Adrenal gland (tissue), 5 donors: ENCODE data around the gene PHF11.

Experiments used
- POLR2A ChIP-seq, 2 donors: fragments of 450-650 bp; IDR thresholded peaks; one replicate each; pipeline ENCODE4 v1.6.1; 2017; ENCODE audit warnings: antibody characterized with exemption in 2 of 2, mild to moderate bottlenecking in 2 of 2, moderate library complexity in 1 of 2
- TF ChIP-seq, protein P1 (sequence below), 6 experiments: fragments of 450-650 bp in 4 of 6; fragments of 200-600 bp in 2 of 6; sonication (generic) in 1 of 6; IDR thresholded peaks; 1 replicate in 5 of 6; 2 replicates in 1 of 6; pipeline versions ENCODE4 v1.5.1 to v1.8.0; 2016 to 2021; ENCODE audit warnings: antibody characterized with exemption in 6 of 6, mild to moderate bottlenecking in 2 of 6, moderate library complexity in 1 of 6
- donor health status: DM: no; HTN: no; CAD: no.

DNA sequence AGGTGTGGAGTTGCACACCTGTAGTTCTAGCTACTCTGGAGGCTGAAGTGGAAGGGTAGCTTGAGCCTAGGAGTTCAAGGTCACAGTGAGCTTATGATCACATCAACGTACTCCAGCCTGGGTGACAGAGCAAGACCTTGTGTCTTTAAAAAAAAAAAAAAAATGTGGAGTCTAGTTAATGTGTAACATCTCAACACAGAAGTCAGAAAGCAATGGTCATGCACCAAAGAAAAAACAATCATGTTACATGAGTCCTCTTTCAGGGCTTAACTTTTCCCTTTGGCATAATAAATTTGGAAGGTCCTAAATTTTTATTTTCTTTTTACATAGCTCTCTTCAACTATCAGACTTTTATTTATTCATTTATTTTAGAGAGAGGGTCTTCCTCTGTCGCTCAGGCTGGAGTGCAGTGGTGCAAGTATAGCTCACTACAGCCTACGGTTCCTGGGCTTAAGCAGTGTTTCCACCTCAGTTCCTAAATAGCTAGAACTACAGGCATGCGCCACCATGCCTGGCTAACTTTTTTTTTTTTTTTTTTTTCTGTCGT, 29.4 kb upstream of the PHF11 start:
- TF ChIP-seq, protein P1, sequence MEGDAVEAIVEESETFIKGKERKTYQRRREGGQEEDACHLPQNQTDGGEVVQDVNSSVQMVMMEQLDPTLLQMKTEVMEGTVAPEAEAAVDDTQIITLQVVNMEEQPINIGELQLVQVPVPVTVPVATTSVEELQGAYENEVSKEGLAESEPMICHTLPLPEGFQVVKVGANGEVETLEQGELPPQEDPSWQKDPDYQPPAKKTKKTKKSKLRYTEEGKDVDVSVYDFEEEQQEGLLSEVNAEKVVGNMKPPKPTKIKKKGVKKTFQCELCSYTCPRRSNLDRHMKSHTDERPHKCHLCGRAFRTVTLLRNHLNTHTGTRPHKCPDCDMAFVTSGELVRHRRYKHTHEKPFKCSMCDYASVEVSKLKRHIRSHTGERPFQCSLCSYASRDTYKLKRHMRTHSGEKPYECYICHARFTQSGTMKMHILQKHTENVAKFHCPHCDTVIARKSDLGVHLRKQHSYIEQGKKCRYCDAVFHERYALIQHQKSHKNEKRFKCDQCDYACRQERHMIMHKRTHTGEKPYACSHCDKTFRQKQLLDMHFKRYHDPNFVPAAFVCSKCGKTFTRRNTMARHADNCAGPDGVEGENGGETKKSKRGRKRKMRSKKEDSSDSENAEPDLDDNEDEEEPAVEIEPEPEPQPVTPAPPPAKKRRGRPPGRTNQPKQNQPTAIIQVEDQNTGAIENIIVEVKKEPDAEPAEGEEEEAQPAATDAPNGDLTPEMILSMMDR (IDR thresholded peaks at IDR 0.05) = no peak
- no peak for TF ChIP-seq POLR2A (IDR thresholded peaks at IDR 0.05)
